Trophoblast cell (in vitro differentiated cells and primary cell): Measurements from ENCODE around the gene PLXDC2.

Experiments
- DNase-seq, 2 donors: peaks; one replicate each; pipeline ENCODE4 v3.0.0-alpha.2; 2016
- H2AFZ ChIP-seq: 2 replicates; pipeline ENCODE4 v1.6.1; 2013; ENCODE audit warnings: low read length, moderate library complexity, mild to moderate bottlenecking; ENCODE audit not compliant: insufficient read depth, poor library complexity
- H2AK5ac ChIP-seq: 2 replicates; pipeline ENCODE4 v1.6.1; 2013; ENCODE audit warnings: mild to moderate bottlenecking, low read length
- H2BK120ac ChIP-seq: 2 replicates; pipeline ENCODE4 v1.6.1; 2013; ENCODE audit warnings: low read length, mild to moderate bottlenecking, moderate library complexity; ENCODE audit not compliant: insufficient read depth, poor library complexity
- H2BK12ac ChIP-seq: 2 replicates; pipeline ENCODE4 v1.6.1; 2013; ENCODE audit warnings: mild to moderate bottlenecking, low read length, moderate library complexity
- H2BK5ac ChIP-seq: 2 replicates; pipeline ENCODE4 v1.6.1; 2013; ENCODE audit warnings: low read length, low read depth, moderate library complexity, mild to moderate bottlenecking; ENCODE audit not compliant: poor library complexity
- H3K14ac ChIP-seq: 2 replicates; pipeline ENCODE4 v1.6.1; 2013; ENCODE audit warnings: mild to moderate bottlenecking, low read length
- H3K18ac ChIP-seq: 2 replicates; pipeline ENCODE4 v1.6.1; 2013; ENCODE audit warnings: mild to moderate bottlenecking, low read length
- H3K23ac ChIP-seq: 2 replicates; pipeline ENCODE4 v1.6.1; 2013; ENCODE audit warnings: low read length
- H3K27ac ChIP-seq: 2 replicates; pipeline ENCODE4 v1.5.1; 2013; ENCODE audit warnings: low read depth, mild to moderate bottlenecking, inconsistent platforms, low read length, moderate library complexity
- H3K27me3 ChIP-seq: 2 replicates; pipeline ENCODE4 v1.6.1; 2013; ENCODE audit warnings: inconsistent platforms, mild to moderate bottlenecking, low read length, moderate library complexity; ENCODE audit not compliant: insufficient read depth
- H3K36me3 ChIP-seq, 2 experiments: 1 replicate in 1 of 2; 2 replicates in 1 of 2; pipeline ENCODE4 v1.6.1; 2013; ENCODE audit warnings: low read length in 2 of 2, mild to moderate bottlenecking in 2 of 2, moderate library complexity in 1 of 2; ENCODE audit not compliant: insufficient read depth in 2 of 2, control insufficient read depth in 1 of 2
- H3K4ac ChIP-seq: 2 replicates; pipeline ENCODE4 v1.6.1; 2013; ENCODE audit warnings: low read depth, mild to moderate bottlenecking, low read length, moderate library complexity
- H3K4me1 ChIP-seq, 2 experiments: 1 replicate in 1 of 2; 2 replicates in 1 of 2; pipeline ENCODE4 v1.6.1; 2013; ENCODE audit warnings: low read length in 2 of 2, mild to moderate bottlenecking in 2 of 2, moderate library complexity in 1 of 2; ENCODE audit not compliant: insufficient read depth in 2 of 2, control insufficient read depth in 1 of 2
- H3K4me2 ChIP-seq: 2 replicates; pipeline ENCODE4 v1.6.1; 2013; ENCODE audit warnings: inconsistent platforms, mild to moderate bottlenecking, low read length, moderate library complexity
- H3K4me3 ChIP-seq: 2 replicates; pipeline ENCODE4 v1.5.1; 2013; ENCODE audit warnings: mild to moderate bottlenecking, low read depth, low read length, inconsistent platforms
- H3K79me1 ChIP-seq: one replicate; pipeline ENCODE4 v1.6.1; 2013; ENCODE audit warnings: low read length
- H3K79me2 ChIP-seq: 2 replicates; pipeline ENCODE4 v1.6.1; 2013; ENCODE audit warnings: low read length, mild to moderate bottlenecking; ENCODE audit not compliant: control insufficient read depth, insufficient read depth, poor library complexity
- H3K9ac ChIP-seq: 2 replicates; pipeline ENCODE4 v1.6.1; 2013; ENCODE audit warnings: mild to moderate bottlenecking, low read length
- H3K9me3 ChIP-seq: 2 replicates; pipeline ENCODE4 v1.6.1; 2013; ENCODE audit warnings: low read depth, mild to moderate bottlenecking, control low read depth, inconsistent platforms, low read length; ENCODE audit not compliant: insufficient read depth
- H4K12ac ChIP-seq: 2 replicates; pipeline ENCODE4 v1.6.1; 2013; ENCODE audit warnings: low read depth, mild to moderate bottlenecking, low read length, moderate library complexity
- H4K8ac ChIP-seq: 2 replicates; pipeline ENCODE4 v1.6.1; 2013; ENCODE audit warnings: low read depth, mild to moderate bottlenecking, low read length, moderate library complexity
- H4K91ac ChIP-seq: one replicate; pipeline ENCODE4 v1.6.1; 2013; ENCODE audit warnings: low read depth, mild to moderate bottlenecking, low read length, moderate library complexity
- WGBS: extraction: QIAGEN DNeasy Blood & Tissue Kit; methylation state at CpG from one replicate; pipeline ENCODE4 v1.1.7; 2013; ENCODE audit warnings: missing lambda C conversion rate; ENCODE audit not compliant: insufficient read length, insufficient coverage; ENCODE audit errors: extremely low coverage; 5-methylcytosine and 5-hydroxymethylcytosine counted together

Gene PLXDC2

GRCh38 chr10:20007426-20007825 lies 191.2 kb downstream of the PLXDC2 start:
- Histone ChIP-seq H3K9me3 (no peaks in the 10 kb centered on the region), H4K8ac (no peak overlapping the region), H2BK120ac (no peak overlapping the region), H3K4ac (no peak overlapping the region), H3K14ac (no peak overlapping the region), H4K91ac (no peak overlapping the region), H3K18ac (no peak overlapping the region), H3K27ac (no peak overlapping the region), H3K79me2 (no peaks in the 10 kb centered on the region), H3K4me2 (no peak overlapping the region), H3K36me3 (peaks cover 0 to 2% of the 10 kb centered on the region in 2 experiments), H2BK5ac (no peak overlapping the region), H3K23ac (no peak overlapping the region), H2AFZ (no peak overlapping the region), H3K27me3 (no peaks in the 10 kb centered on the region), H3K4me1 (peaks cover 0 to 2% of the 10 kb centered on the region in 2 experiments), H2AK5ac (no peak overlapping the region), H3K9ac (no peak overlapping the region), H3K79me1 (no peaks in the 10 kb centered on the region), H3K4me3 (no peak overlapping the region), H4K12ac (no peak overlapping the region), H2BK12ac (no peak overlapping the region)
- WGBS = no CpG with 5 or more reads among the region's 1 CpG
- no peak for DNase-seq

- H3K9me3 ChIP-seq = no peaks in the 10 kb centered on the region
- no peak overlapping the region for H3K18ac ChIP-seq
- no peak overlapping the region for H3K4me3 ChIP-seq
- DNase-seq = no peak
- H2BK5ac ChIP-seq = no peak overlapping the region
- H2AFZ ChIP-seq = no peak overlapping the region
- H3K36me3 ChIP-seq = peaks cover 0 to 2% of the 10 kb centered on the region in 2 experiments
- H4K12ac ChIP-seq = no peak overlapping the region
- no peak overlapping the region for H2BK12ac ChIP-seq
- no peak overlapping the region for H2BK120ac ChIP-seq
- H2AK5ac ChIP-seq = no peak overlapping the region
- no peaks in the 10 kb centered on the region for H3K79me2 ChIP-seq
- H3K14ac ChIP-seq = no peak overlapping the region
- H3K9ac ChIP-seq = no peak overlapping the region
- peaks cover 1% of the 10 kb centered on the region for H3K79me1 ChIP-seq
- WGBS = 95% methylated on average over 1 of the region's 2 CpGs
- H4K8ac ChIP-seq = no peak overlapping the region
- H3K4me1 ChIP-seq = peaks cover 2 to 3% of the 10 kb centered on the region in 2 experiments
- H3K27me3 ChIP-seq = no peaks in the 10 kb centered on the region
- no peak overlapping the region for H3K23ac ChIP-seq
- H3K27ac ChIP-seq = no peak overlapping the region
- H3K4me2 ChIP-seq = no peak overlapping the region
- no peak overlapping the region for H3K4ac ChIP-seq
- H4K91ac ChIP-seq = no peak overlapping the region
Measured at GRCh38 chr10:20013991-20014750, 197.9 kb downstream of the PLXDC2 start.

- no peak overlapping the region for H2BK12ac ChIP-seq
- H4K91ac ChIP-seq = no peak overlapping the region
- H3K9me3 ChIP-seq = no peaks in the 10 kb centered on the region
- no peak overlapping the region for H3K4me2 ChIP-seq
- H3K9ac ChIP-seq = no peak overlapping the region
- peaks cover 0 to 2% of the 10 kb centered on the region in 2 experiments for H3K36me3 ChIP-seq
- H3K18ac ChIP-seq = no peak overlapping the region
- H3K4me1 ChIP-seq = peaks cover 2 to 3% of the 10 kb centered on the region in 2 experiments
- no peak overlapping the region for H2AFZ ChIP-seq
- H3K79me1 ChIP-seq = peaks cover 1% of the 10 kb centered on the region
- no CpG with 5 or more reads among the region's 2 CpGs for WGBS
- H4K12ac ChIP-seq = no peak overlapping the region
- peak in 1 of 2 donors; percentile 29 for DNase-seq
- no peak overlapping the region for H2AK5ac ChIP-seq
- H2BK120ac ChIP-seq = no peak overlapping the region
- H4K8ac ChIP-seq = no peak overlapping the region
- H3K79me2 ChIP-seq = no peaks in the 10 kb centered on the region
- H3K23ac ChIP-seq = no peak overlapping the region
- H3K4me3 ChIP-seq = no peak overlapping the region
- no peak overlapping the region for H3K4ac ChIP-seq
- H3K14ac ChIP-seq = no peak overlapping the region
- no peak overlapping the region for H3K27ac ChIP-seq
- no peaks in the 10 kb centered on the region for H3K27me3 ChIP-seq
- H2BK5ac ChIP-seq = no peak overlapping the region
Measured at GRCh38 chr10:20017961-20018360, 201.7 kb downstream of the PLXDC2 start.

GRCh38 chr10:20020677-20021076 lies 204.4 kb downstream of the PLXDC2 start:
- H2AK5ac ChIP-seq = no peak overlapping the region
- H3K4me2 ChIP-seq = no peak overlapping the region
- no peak overlapping the region for H4K91ac ChIP-seq
- no peak overlapping the region for H4K8ac ChIP-seq
- no peak overlapping the region for H4K12ac ChIP-seq
- no peak overlapping the region for H2BK5ac ChIP-seq
- no peak overlapping the region for H2BK120ac ChIP-seq
- H3K18ac ChIP-seq = no peak overlapping the region
- H2BK12ac ChIP-seq = no peak overlapping the region
- H3K4me1 ChIP-seq = peaks cover 2 to 3% of the 10 kb centered on the region in 2 experiments
- no peak overlapping the region for H3K4ac ChIP-seq
- no peak for DNase-seq
- H3K9ac ChIP-seq = no peak overlapping the region
- H2AFZ ChIP-seq = no peak overlapping the region
- no peaks in the 10 kb centered on the region for H3K27me3 ChIP-seq
- no peak overlapping the region for H3K23ac ChIP-seq
- H3K27ac ChIP-seq = no peak overlapping the region
- H3K9me3 ChIP-seq = no peaks in the 10 kb centered on the region
- H3K36me3 ChIP-seq = peaks cover 0 to 2% of the 10 kb centered on the region in 2 experiments
- no CpG with 5 or more reads among the region's 1 CpG for WGBS
- no peak overlapping the region for H3K14ac ChIP-seq
- peaks cover 1% of the 10 kb centered on the region for H3K79me1 ChIP-seq
- no peaks in the 10 kb centered on the region for H3K79me2 ChIP-seq
- no peak overlapping the region for H3K4me3 ChIP-seq
